HG03060 (cell line): ENCODE data around the gene TMPRSS11E.
"Not testable (repeated sequence)": the region's sequence is repeated elsewhere in the genome, so short reads cannot be mapped to it uniquely, and the experiment has no call there.

Experiments used
- ATAC-seq: cut with Tn5 transposase; IDR thresholded peaks from one replicate; pipeline ENCODE4 v1.9.1; 2021; ENCODE audit warnings: low read depth, moderate number of reproducible peaks; ENCODE audit not compliant: unreplicated experiment

Gene TMPRSS11E, protein sequence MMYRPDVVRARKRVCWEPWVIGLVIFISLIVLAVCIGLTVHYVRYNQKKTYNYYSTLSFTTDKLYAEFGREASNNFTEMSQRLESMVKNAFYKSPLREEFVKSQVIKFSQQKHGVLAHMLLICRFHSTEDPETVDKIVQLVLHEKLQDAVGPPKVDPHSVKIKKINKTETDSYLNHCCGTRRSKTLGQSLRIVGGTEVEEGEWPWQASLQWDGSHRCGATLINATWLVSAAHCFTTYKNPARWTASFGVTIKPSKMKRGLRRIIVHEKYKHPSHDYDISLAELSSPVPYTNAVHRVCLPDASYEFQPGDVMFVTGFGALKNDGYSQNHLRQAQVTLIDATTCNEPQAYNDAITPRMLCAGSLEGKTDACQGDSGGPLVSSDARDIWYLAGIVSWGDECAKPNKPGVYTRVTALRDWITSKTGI

GRCh38 chr4:68447201-68447600 is at the start of gene TMPRSS11E:
TSS of gene TMPRSS11E (plus strand) at chr4:68447463. CDS start at chr4:68447513, 50 bp downstream.
- ATAC-seq = no peak

DNA sequence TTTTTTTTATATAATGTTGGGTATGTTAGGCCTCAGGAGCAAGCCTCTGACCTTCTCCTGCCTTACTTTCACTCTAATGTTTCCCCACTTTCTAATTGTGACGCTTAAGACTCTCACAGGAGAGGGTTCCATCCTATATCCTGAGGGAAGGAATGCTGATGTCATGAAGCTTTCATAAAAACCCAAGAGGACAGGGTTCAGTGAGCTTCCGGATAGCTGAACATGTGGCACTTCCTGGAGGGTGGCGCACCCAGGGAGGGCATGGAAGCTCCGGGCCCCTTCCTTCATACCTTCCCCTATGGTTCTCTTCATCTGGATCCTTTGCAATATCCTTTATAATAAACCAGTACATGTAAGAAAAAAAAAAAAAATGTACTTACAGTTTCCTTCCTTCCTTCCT is 48.0 kb upstream of the TMPRSS11E start:
- ATAC-seq = no peak

DNA sequence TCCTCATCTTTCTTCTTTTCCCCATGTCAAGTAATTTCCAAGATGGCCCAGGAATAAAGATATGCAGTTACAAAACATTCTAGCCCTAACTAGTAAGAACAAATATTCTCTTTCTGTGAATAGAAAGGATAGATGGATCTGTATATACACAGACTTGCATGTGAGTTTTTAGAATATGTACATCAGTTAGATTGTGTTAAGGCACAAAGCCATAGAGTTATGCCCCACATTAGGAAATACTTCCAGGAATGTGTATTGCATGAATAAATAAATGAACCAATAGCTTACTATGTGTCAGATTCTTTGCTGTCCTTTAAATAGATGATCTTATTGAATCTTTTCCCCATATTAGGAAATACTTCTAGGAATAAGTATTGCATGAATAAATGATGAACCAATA is 46.0 kb upstream of the TMPRSS11E start:
- no peak for ATAC-seq

- no peak for ATAC-seq
Observed at GRCh38 chr4:68404153-68404552, 43.1 kb upstream of the TMPRSS11E start.

- not testable (repeated sequence) for ATAC-seq
Observed at GRCh38 chr4:68405718-68406478, 41.4 kb upstream of the TMPRSS11E start.

DNA sequence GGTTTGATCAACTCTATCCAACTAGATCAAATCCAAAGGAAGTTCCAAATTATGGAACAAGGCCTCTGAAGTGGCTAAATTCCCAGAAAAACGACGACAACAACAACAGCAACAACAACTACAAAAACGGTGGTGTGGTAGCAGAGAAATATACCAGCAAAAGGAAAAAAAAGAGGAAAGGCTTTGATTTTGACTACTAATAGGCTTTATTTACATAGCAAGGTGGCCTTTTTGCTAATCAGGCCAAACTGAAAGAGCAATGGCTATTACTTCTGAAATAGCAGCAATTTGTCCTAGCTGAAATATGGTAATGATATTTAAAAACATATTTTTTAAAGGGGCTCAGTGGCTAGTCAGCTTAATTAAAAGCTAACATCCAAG is 40.8 kb upstream of the TMPRSS11E start:
- no peak for ATAC-seq

DNA sequence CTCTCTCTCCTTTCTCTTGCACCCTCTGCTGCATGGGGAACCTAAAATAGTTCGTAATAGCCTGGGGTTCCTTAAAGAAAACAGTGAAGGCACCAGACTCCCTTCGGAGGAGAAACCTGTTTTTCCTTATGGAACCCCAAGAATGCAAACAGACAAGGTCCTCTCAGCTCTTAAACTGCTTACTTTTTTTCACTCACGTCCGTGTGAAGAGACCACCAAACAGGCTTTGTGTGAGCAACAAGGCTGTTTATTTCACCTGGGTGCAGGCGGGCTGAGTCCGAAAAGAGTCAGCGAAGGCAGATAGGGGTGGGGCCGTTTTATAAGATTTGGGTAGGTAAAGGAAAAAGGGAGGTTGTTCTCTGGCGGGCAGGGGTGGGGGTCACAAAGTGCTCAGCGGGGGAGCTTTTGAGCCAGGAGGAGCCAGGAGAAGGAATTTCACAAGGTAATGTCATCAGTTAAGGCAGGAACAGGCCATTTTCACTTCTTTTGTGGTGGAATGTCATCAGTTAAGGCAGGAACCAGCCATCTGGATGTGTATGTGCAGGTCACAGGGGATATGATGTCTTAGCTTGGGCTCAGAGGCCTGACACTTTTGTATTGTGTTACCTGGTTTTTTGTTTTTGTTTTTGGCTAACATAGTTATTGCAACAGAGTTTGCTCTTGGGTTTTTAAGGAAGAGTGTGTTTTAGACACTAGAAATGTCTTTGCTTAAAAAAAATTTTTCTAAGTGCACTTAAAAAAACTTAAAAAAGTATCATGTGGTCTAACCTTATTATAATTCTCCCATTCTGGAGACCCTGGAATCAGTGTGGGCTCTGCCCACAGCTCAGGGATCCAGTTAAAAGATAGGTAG is 40.0 kb upstream of the TMPRSS11E start:
- not testable (repeated sequence) for ATAC-seq

- ATAC-seq = no peak
Observed at GRCh38 chr4:68407868-68408190, 39.4 kb upstream of the TMPRSS11E start.

DNA sequence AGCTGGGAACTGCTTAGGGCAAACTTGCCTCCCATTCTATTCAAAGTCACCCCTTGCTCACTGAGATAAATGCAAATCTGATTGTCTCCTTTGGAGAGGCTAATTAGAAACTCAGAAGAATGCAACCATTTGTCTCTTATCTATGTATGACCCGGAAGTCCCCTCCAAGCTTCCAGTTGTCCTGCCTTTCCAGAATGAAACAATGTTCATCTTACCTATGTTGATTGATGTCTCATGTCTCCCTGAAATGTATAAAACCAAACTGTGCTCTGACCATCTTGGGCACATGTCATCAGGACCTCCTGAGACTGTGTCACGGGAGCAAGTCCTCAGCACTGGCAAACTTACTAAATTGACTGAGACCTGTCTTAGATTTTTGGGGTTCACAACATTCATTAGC is 37.1 kb upstream of the TMPRSS11E start:
- no peak for ATAC-seq

DNA sequence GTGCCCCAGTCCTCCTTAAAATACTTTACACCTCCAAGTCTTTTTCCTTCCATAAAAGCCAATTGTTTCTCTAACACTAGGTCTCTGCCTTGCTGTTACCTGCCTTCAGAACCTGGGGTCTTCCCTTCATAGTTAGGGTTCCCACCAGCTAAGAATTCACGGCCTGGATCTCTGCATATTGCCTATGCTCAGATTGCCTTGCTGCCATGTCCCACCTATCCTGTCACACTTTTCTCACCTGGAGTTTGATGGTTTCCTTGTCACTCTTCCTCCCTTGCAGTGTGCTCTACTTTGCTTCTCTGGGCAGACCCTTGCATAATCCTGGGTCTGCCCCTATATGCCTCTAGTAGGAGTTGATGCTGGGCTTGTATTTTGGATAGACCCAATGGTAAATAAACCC is 36.6 kb upstream of the TMPRSS11E start:
- no peak for ATAC-seq

DNA sequence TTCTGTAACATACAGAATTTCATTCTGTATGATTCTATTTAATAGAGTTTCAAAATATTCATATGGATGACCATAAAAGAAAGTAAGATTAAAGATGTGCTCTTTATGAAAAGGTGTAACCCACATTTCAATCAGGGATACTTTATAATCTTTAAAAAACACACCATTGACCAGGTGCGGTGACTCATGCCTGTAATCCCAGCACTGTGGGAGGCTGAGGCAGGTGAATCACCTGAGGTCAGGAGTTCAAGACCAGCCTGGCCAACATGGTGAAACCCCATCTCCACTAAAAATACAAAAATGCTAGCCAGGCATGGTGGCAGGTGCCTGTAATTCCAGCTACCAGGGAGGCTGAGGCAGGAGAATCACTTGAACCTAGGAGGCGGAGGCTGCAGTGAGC is 35.2 kb upstream of the TMPRSS11E start:
- ATAC-seq = not testable (repeated sequence)

DNA sequence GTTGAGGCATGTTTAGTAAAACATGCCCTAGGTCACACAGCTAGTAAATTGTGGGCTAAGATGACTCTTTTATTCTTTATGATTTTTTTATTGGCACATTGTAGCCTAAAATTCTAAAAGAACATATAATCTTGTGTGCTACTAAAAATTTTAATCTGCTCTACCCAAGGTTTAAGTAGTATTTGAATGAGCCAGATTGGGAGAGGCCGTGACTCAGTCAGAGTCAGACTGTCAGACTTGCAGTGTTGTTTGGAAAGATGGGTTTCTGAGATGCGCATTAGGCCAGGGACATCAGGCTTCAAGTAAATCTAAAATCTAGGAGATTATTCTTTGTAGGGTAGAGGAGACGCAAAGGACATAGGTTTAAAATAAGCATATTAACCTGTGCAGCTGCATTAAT is 30.7 kb upstream of the TMPRSS11E start:
- no peak for ATAC-seq

DNA sequence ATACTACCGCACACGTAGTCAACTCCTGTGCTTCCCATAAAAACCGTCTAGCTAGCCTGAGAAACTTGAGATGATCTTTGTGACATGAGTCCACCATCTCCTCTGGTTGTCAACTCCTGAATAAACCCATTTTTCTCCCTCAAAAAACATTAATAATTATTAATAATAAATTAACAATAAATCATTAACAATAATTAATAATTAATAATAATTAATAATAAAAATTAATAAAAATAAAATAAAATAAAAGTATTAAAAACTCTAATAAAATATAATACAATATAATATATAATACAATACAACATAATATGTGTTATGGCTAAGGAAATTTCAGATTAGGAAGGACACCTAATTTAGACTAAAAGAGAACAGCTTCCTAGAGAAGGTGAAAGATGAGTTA is 20.7 kb upstream of the TMPRSS11E start:
- ATAC-seq = no peak

GRCh38 chr4:68430337-68430736 is 16.9 kb upstream of the TMPRSS11E start:
- no peak for ATAC-seq

DNA sequence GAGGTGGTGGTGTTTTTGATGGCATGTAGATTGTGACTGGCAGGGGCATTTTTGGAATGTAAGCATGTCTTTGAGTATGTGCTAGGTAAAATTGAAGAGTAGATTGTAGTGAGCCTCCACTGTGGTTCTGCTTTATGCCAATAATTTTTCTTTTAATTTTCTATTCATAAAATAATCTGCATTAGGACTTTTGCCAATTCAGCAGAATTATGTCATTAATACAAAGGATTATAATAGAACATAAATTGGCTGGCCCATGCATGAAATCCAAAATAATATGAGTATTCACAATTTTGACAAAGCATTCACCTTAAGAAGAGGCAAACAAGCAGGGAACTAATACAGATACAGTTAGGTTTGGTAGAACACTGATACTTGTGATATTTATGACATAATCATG is 14.9 kb upstream of the TMPRSS11E start:
- ATAC-seq = no peak

- no peak for ATAC-seq
Observed at GRCh38 chr4:68433582-68433981, 13.7 kb upstream of the TMPRSS11E start.

- no peak for ATAC-seq
Observed at GRCh38 chr4:68434277-68434676, 13.0 kb upstream of the TMPRSS11E start.

- no peak for ATAC-seq
Observed at GRCh38 chr4:68434836-68435235, 12.4 kb upstream of the TMPRSS11E start.

- ATAC-seq = no peak
Observed at GRCh38 chr4:68445111-68445510, 2.2 kb upstream of the TMPRSS11E start.

GRCh38 chr4:68451246-68452211 is 4.3 kb downstream of the TMPRSS11E start:
- ATAC-seq = peak; percentile 75
